WERI-Rb-1 (cell line): ENCODE results near the gene ZBTB4.

Source experiments
- DNase-seq: peaks from one replicate; pipeline ENCODE4 v3.0.0-alpha.2; 2020
- H3K27ac ChIP-seq: fragments of 250-450 bp; sonication (Bioruptor Pico); 2 replicates; pipeline ENCODE4 v1.5.1; 2020; ENCODE audit warnings: mild to moderate bottlenecking, moderate library complexity
- H3K27me3 ChIP-seq: fragments of 250-450 bp; sonication (Bioruptor Pico); 2 replicates; pipeline ENCODE4 v1.5.1; 2021; ENCODE audit warnings: mild to moderate bottlenecking, low read depth, moderate library complexity; ENCODE audit not compliant: insufficient read depth, severe bottlenecking
- H3K36me3 ChIP-seq: fragments of 250-450 bp; sonication (Bioruptor Pico); 2 replicates; pipeline ENCODE4 v1.5.1; 2020; ENCODE audit warnings: mild to moderate bottlenecking, moderate library complexity
- H3K4me3 ChIP-seq: 2 replicates; pipeline ENCODE4 v1.5.1; 2011; ENCODE audit warnings: low read depth, mild to moderate bottlenecking, control low read depth, low read length
- H3K9me3 ChIP-seq: fragments of 250-450 bp; sonication (Bioruptor Pico); 2 replicates; pipeline ENCODE4 v1.5.1; 2021; ENCODE audit warnings: mild to moderate bottlenecking, moderate library complexity; ENCODE audit not compliant: severe bottlenecking
- CTCF ChIP-seq: IDR thresholded peaks from 2 replicates; pipeline ENCODE4 v1.5.1; 2011; ENCODE audit warnings: low read depth, mild to moderate bottlenecking, control low read depth, inconsistent platforms, low read length

Gene ZBTB4

GRCh38 chr17:7425756-7426155 lies 53.7 kb downstream of the ZBTB4 start:
- H3K27me3 ChIP-seq: no peaks in the 10 kb centered on the region
- H3K9me3 ChIP-seq: no peaks in the 10 kb centered on the region
- H3K4me3 ChIP-seq: no peak overlapping the region
- no peaks in the 10 kb centered on the region for H3K36me3 ChIP-seq
- no peak for TF ChIP-seq CTCF
- no peak overlapping the region for H3K27ac ChIP-seq
- no peak for DNase-seq

GRCh38 chr17:7425316-7425715 lies 54.1 kb downstream of the ZBTB4 start, which contains the start of gene SPEM2:
SPEM2 (plus strand) TSS chr17:7425616; CDS start chr17:7425689, 73 bp downstream.
- Histone ChIP-seq H3K36me3 (no peaks in the 10 kb centered on the region), H3K27me3 (no peaks in the 10 kb centered on the region), H3K27ac (no peak within 1 kb of the TSS), H3K9me3 (no peaks in the 10 kb centered on the region), H3K4me3 (no peak within 1 kb of the TSS)
- TF ChIP-seq CTCF: no peak
- DNase-seq: no peak

- no peaks in the 10 kb centered on the region for H3K9me3 ChIP-seq
- no peak overlapping the region for H3K27ac ChIP-seq
- DNase-seq: no peak
- H3K27me3 ChIP-seq: no peaks in the 10 kb centered on the region
- no peak for TF ChIP-seq CTCF
- H3K36me3 ChIP-seq: no peaks in the 10 kb centered on the region
- H3K4me3 ChIP-seq: no peak overlapping the region
These were observed 55.8 kb downstream of the ZBTB4 start for GRCh38 chr17:7423679-7424078.

GRCh38 chr17:7421186-7421585 lies 58.2 kb downstream of the ZBTB4 start:
- no peak for DNase-seq
- no peaks in the 10 kb centered on the region for H3K27me3 ChIP-seq
- TF ChIP-seq CTCF: no peak

GRCh38 chr17:7419819-7420610 lies 59.4 kb downstream of the ZBTB4 start, which contains the start of gene SPEM1:
SPEM1 (plus strand) TSS chr17:7420324; CDS start chr17:7420385, 61 bp downstream.
- Histone ChIP-seq H3K4me3 (no peak within 1 kb of the TSS), H3K9me3 (no peaks in the 10 kb centered on the region), H3K36me3 (peaks cover 9% of the 10 kb centered on the region), H3K27me3 (no peaks in the 10 kb centered on the region), H3K27ac (no peak within 1 kb of the TSS)
- no peak for DNase-seq
- no peak for TF ChIP-seq CTCF

More at GRCh38 chr17:7421186-7421585, 58.2 kb downstream of the ZBTB4 start:
- H3K27ac ChIP-seq: no peak overlapping the region
- no peak overlapping the region for H3K4me3 ChIP-seq
- peaks cover 1% of the 10 kb centered on the region; the same call in 1 of the 2 replicates for H3K36me3 ChIP-seq
- H3K9me3 ChIP-seq: no peaks in the 10 kb centered on the region
